BLaER1 (cell line): ENCODE results near the gene MRPL10.
"Not testable (repeated sequence)": the region's sequence is repeated elsewhere in the genome, so short reads cannot be mapped to it uniquely, and the experiment has no call there.

Source experiments
- H3K27ac ChIP-seq: shearing (Covaris generic); formaldehyde crosslinking; 2 replicates; pipeline ENCODE4 v1.8.1; 2022
- H3K27me3 ChIP-seq: shearing (Covaris generic); formaldehyde crosslinking; 2 replicates; pipeline ENCODE4 v1.8.1; 2022
- H3K36me3 ChIP-seq: shearing (Covaris generic); formaldehyde crosslinking; 2 replicates; pipeline ENCODE4 v1.8.1; 2022
- H3K4me1 ChIP-seq: shearing (Covaris generic); formaldehyde crosslinking; 2 replicates; pipeline ENCODE4 v1.8.1; 2022
- H3K4me2 ChIP-seq: shearing (Covaris generic); formaldehyde crosslinking; 2 replicates; pipeline ENCODE4 v1.8.1; 2022
- H3K4me3 ChIP-seq: shearing (Covaris generic); formaldehyde crosslinking; 2 replicates; pipeline ENCODE4 v1.8.1; 2022
- H3K9ac ChIP-seq: shearing (Covaris generic); formaldehyde crosslinking; 2 replicates; pipeline ENCODE4 v1.8.1; 2022
- H3K9me3 ChIP-seq: shearing (Covaris generic); formaldehyde crosslinking; 2 replicates; pipeline ENCODE4 v1.8.1; 2022
- H4K20me1 ChIP-seq: shearing (Covaris generic); formaldehyde crosslinking; 2 replicates; pipeline ENCODE4 v1.8.1; 2022
- Cebpa-rat ChIP-seq: shearing (Covaris generic); IDR thresholded peaks from 2 replicates; pipeline ENCODE4 v1.8.1; 2022

Gene MRPL10

GRCh38 chr17:47778184-47778635 is 53.1 kb downstream of the MRPL10 start:
- no peaks in the 10 kb centered on the region for H3K4me1 ChIP-seq
- no peak overlapping the region for H3K4me2 ChIP-seq
- no peaks in the 10 kb centered on the region for H4K20me1 ChIP-seq
- 0 out of 2 replicates have a peak, but pooled peaks cover under 1% of the 10 kb centered on the region for H3K9me3 ChIP-seq
- no peak overlapping the region for H3K9ac ChIP-seq
- H3K27me3 ChIP-seq, result peaks cover 11% of the 10 kb centered on the region; the same call in 1 of the 2 replicates
- H3K27ac ChIP-seq, result no peak overlapping the region
- H3K36me3 ChIP-seq, result no peaks in the 10 kb centered on the region
- TF ChIP-seq Cebpa-rat, result no peak
- no peak overlapping the region for H3K4me3 ChIP-seq

GRCh38 chr17:47776330-47777197 is 54.8 kb downstream of the MRPL10 start:
- H3K36me3 ChIP-seq, result no peaks in the 10 kb centered on the region
- peaks cover 7% of the 10 kb centered on the region; the same call in 1 of the 2 replicates for H3K27me3 ChIP-seq
- no peaks in the 10 kb centered on the region for H4K20me1 ChIP-seq
- no peak overlapping the region for H3K27ac ChIP-seq
- no peak overlapping the region for H3K4me3 ChIP-seq
- H3K4me2 ChIP-seq, result no peak overlapping the region
- H3K4me1 ChIP-seq, result no peaks in the 10 kb centered on the region
- H3K9ac ChIP-seq, result no peak overlapping the region
- peaks cover 17% of the 10 kb centered on the region for H3K9me3 ChIP-seq
- no peak for TF ChIP-seq Cebpa-rat

- Histone ChIP-seq H3K4me1 (no peaks in the 10 kb centered on the region), H3K4me3 (no peak overlapping the region), H3K4me2 (no peak overlapping the region), H4K20me1 (no peaks in the 10 kb centered on the region), H3K36me3 (no peaks in the 10 kb centered on the region), H3K27ac (no peak overlapping the region), H3K9ac (no peak overlapping the region), H3K9me3 (peaks cover 30% of the 10 kb centered on the region), H3K27me3 (no peaks in the 10 kb centered on the region)
- no peak for TF ChIP-seq Cebpa-rat
Measured at GRCh38 chr17:47774987-47775580, 56.3 kb downstream of the MRPL10 start.

- no peak overlapping the region for H3K27ac ChIP-seq
- no peak overlapping the region for H3K4me2 ChIP-seq
- H3K4me1 ChIP-seq, result no peaks in the 10 kb centered on the region
- H3K9me3 ChIP-seq, result peaks cover 37% of the 10 kb centered on the region
- H3K9ac ChIP-seq, result no peak overlapping the region
- TF ChIP-seq Cebpa-rat, result no peak
- no peaks in the 10 kb centered on the region for H3K27me3 ChIP-seq
- no peak overlapping the region for H3K4me3 ChIP-seq
- no peaks in the 10 kb centered on the region for H3K36me3 ChIP-seq
- H4K20me1 ChIP-seq, result no peaks in the 10 kb centered on the region
Measured at GRCh38 chr17:47774331-47774730, 57.0 kb downstream of the MRPL10 start.

GRCh38 chr17:47773649-47774048 is 57.7 kb downstream of the MRPL10 start:
- not testable (repeated sequence) for H3K36me3 ChIP-seq, H3K27me3 ChIP-seq, H3K27ac ChIP-seq, H3K4me1 ChIP-seq, H4K20me1 ChIP-seq, H3K9ac ChIP-seq, H3K4me2 ChIP-seq, H3K4me3 ChIP-seq
- peaks cover 37% of the 10 kb centered on the region for H3K9me3 ChIP-seq
